Heart left ventricle (tissue), 16 donors: ENCODE results near the gene LFNG. TPM values are rescaled to one million over a fixed set of nuclear protein-coding genes. Genes with fewer than 3 reads are reported as not detected.
A peak's percentile ranks its signal among the peaks of the same experiment; 100 is the strongest.

Experiments used
- ATAC-seq, 4 donors: fragments of 200-7000 bp; cut with Tn5 transposase; one replicate each; pipeline ENCODE4 v1.9.1; 2020 to 2022; ENCODE audit warnings: moderate library complexity in 4 of 4, mild to moderate bottlenecking in 3 of 4, moderate number of reproducible peaks in 1 of 4
- DNase-seq, 5 donors: peaks; one replicate each; pipeline ENCODE4 v3.0.0-alpha.2; 2020
- H3K27ac ChIP-seq, 12 donors: fragments of 200-600 bp; sonication (generic) in 4 of 12; one replicate each; pipeline versions ENCODE4 v1.5.0 to v1.8.0; 2016 to 2022; ENCODE audit warnings: mild to moderate bottlenecking in 2 of 12
- H3K27me3 ChIP-seq, 9 donors: fragments of 200-600 bp; sonication (generic) in 2 of 9; one replicate each; pipeline versions ENCODE4 v1.5.1 to v1.8.0; 2016 to 2022; ENCODE audit warnings: mild to moderate bottlenecking in 3 of 9
- H3K36me3 ChIP-seq, 9 donors: fragments of 200-600 bp; sonication (generic) in 2 of 9; one replicate each; pipeline versions ENCODE4 v1.5.0 to v1.8.0; 2018 to 2022; ENCODE audit warnings: mild to moderate bottlenecking in 2 of 9
- H3K4me1 ChIP-seq, 12 donors: fragments of 200-600 bp; sonication (generic) in 4 of 12; one replicate each; pipeline versions ENCODE4 v1.5.0 to v1.8.0; 2016 to 2022; ENCODE audit warnings: mild to moderate bottlenecking in 3 of 12
- H3K4me3 ChIP-seq, 12 donors: fragments of 200-600 bp; sonication (generic) in 4 of 12; one replicate each; pipeline versions ENCODE4 v1.5.0 to v1.8.0; 2017 to 2022; ENCODE audit warnings: mild to moderate bottlenecking in 9 of 12, moderate library complexity in 4 of 12
- H3K9me3 ChIP-seq, 12 donors: fragments of 200-600 bp; sonication (generic) in 4 of 12; one replicate each; pipeline versions ENCODE4 v1.5.0 to v1.8.0; 2016 to 2022; ENCODE audit warnings: mild to moderate bottlenecking in 1 of 12
- CTCF ChIP-seq, 12 donors: fragments of 200-600 bp; sonication (generic) in 4 of 12; IDR thresholded peaks; one replicate each; pipeline versions ENCODE4 v1.5.0 to v1.8.0; 2018 to 2022; ENCODE audit warnings: antibody characterized with exemption in 12 of 12, mild to moderate bottlenecking in 5 of 12
- POLR2A ChIP-seq, 2 donors: fragments of 450-650 bp; IDR thresholded peaks; one replicate each; pipeline ENCODE4 v1.6.1; 2017; ENCODE audit warnings: antibody characterized with exemption in 2 of 2, mild to moderate bottlenecking in 2 of 2, moderate library complexity in 2 of 2
- WGBS, 4 donors: extraction: QIAGEN DNeasy Blood & Tissue Kit in 2 of 4; methylation state at CpG; one replicate each; pipeline versions ENCODE4 v1.1.5 to v1.1.7; 2013 to 2018; 5-methylcytosine and 5-hydroxymethylcytosine counted together
- intact Hi-C, 10 donors: fragments of 100-400 bp; cut with DNase I; formaldehyde crosslinking; loops; one replicate each; pipeline versions ENCODE4 v1.11.1 to v1.14.2; 2022
- polyA plus RNA-seq, 2 donors: library from polyadenylated mRNA; stranded (reverse); fragments of 200-250 nt; gene quantifications; one replicate each; pipeline ENCODE4 v1.2.3, GENCODE V29; 2013
- total RNA-seq, 9 donors: library from RNA; depleted of rRNA in 2 of 9; stranded (reverse); fragments of >200 nt in 2 of 9; fragmentation: NEBNext Ultra II Directional in 3 of 9; extraction: Animal tissue kit (Norgen Biotek cat#: 25700) in 3 of 9; gene quantifications; one replicate each; pipeline versions ENCODE4 v1.1.0 to v1.2.4, GENCODE V29; 2016 to 2023
- donor health status: ischemic (EF 13 %, LVEDD 7.1; RV severe dilation, severe dysfunction).
- donor health status: healthy with polysubstance abuse.
- donor health status: DM: no; HTN: yes; CAD: no.
- donor health status: DM: no; HTN: no; CAD: no.
- donor health status: ischemic (EF 25% LVEDD 6.9; RV normal size, moderate dysfunction).
- donor health status: ischemic (EF 25% LVEDD 5.7; RV mildly dilated, moderate dysfunction).
- donor health status: healthy.
- donor health status: DM: yes; HTN: yes; CAD: no.
- donor health status: ischemic (EF 35%, LVEDD 5.7; RV mildly dilated, moderate dysfunction).
- donor health status: nonischemic (EF 11% LVEDD 7.7; RV severe dilation, severe dysfunction).
- donor health status: DM: yes; HTN: yes; CAD: no.
- donor health status: PGD.
- donor health status: ischemic (EF 29% LVEDD 5.4; RV normal size, mild dysfunction).
- donor health status: nonischemic (EF 23%, LVEDD 6.1; RV moderate dilation, normal function).

LFNG gene
- total and polyA plus RNA-seq, 11 donors: 3.1 to 22.8 (median 7.6) TPM

- peaks cover 14 to 49% (median 38%) of the 10 kb centered on the region in 12 donors for H3K4me1 ChIP-seq
- peak; percentile 43 to 62 (median 50) for ATAC-seq
- H3K9me3 ChIP-seq: peaks cover 0 to 9% (median 7%) of the 10 kb centered on the region in 12 donors
- peak overlapping the region in 11 of 12 donors; percentile 10 to 78 (median 61) for H3K27ac ChIP-seq
- TF ChIP-seq CTCF (IDR thresholded peaks at IDR 0.05) (no peak), POLR2A (IDR thresholded peaks at IDR 0.05) (no peak)
- intact Hi-C loops: loop anchor here in 2 of 10 donors (5.0 to 10.0 kb wide), 2 partner anchors 35 to 67 kb away; partner anchors contain the start of genes BRAT1 (in 1 of the 2) and IQCE (in 1 of the 2)
- 21 to 34% (median 27%) methylated on average over 5 to 14 of the region's 14 CpGs for WGBS, 4 donors
- H3K4me3 ChIP-seq: no peak overlapping the region
- H3K27me3 ChIP-seq: no peaks in the 10 kb centered on the region
- DNase-seq: peak; percentile 65 to 83 (median 77)
- no peaks in the 10 kb centered on the region for H3K36me3 ChIP-seq
Measured at GRCh38 chr7:2487586-2488271, 31.8 kb upstream of the LFNG start.

GRCh38 chr7:2488272-2488645 is 31.3 kb upstream of the LFNG start:
- Histone ChIP-seq H3K4me3 (no peak overlapping the region), H3K36me3 (no peaks in the 10 kb centered on the region), H3K27ac (peak overlapping the region in 11 of 12 donors; percentile 10 to 78 (median 61)), H3K27me3 (no peaks in the 10 kb centered on the region), H3K4me1 (peaks cover 14 to 54% (median 43%) of the 10 kb centered on the region in 12 donors), H3K9me3 (peaks cover 0 to 3% (median 1%) of the 10 kb centered on the region in 12 donors)
- intact Hi-C loops: loop anchor here in 2 of 10 donors (5.0 to 10.0 kb wide), 2 partner anchors 34 to 67 kb away; partner anchors contain the start of genes BRAT1 (in 1 of the 2) and IQCE (in 1 of the 2)
- 26 to 56% (median 41%) methylated on average over 6 to 8 of the region's 8 CpGs for WGBS, 4 donors
- TF ChIP-seq POLR2A (IDR thresholded peaks at IDR 0.05) (no peak), CTCF (IDR thresholded peaks at IDR 0.05) (no peak)
- DNase-seq (peak in 2 of 5 donors; percentile 62 to 64), ATAC-seq (peak in 3 of 4 donors; percentile 11 to 65 (median 57))

GRCh38 chr7:2488681-2489080 is 30.9 kb upstream of the LFNG start:
- H3K4me3 ChIP-seq: no peak overlapping the region
- H3K27me3 ChIP-seq: no peaks in the 10 kb centered on the region
- H3K36me3 ChIP-seq: no peaks in the 10 kb centered on the region
- WGBS, 4 donors: 25 to 40% (median 32%) methylated on average over 9 of the region's 9 CpGs
- no peak for ATAC-seq
- peak overlapping the region in 11 of 12 donors; percentile 10 to 78 (median 62) for H3K27ac ChIP-seq
- intact Hi-C loops: loop anchor here in 2 of 10 donors (5.0 to 10.0 kb wide), 2 partner anchors 34 to 66 kb away; partner anchors contain the start of genes BRAT1 (in 1 of the 2) and IQCE (in 1 of the 2)
- no peaks in the 10 kb centered on the region for H3K9me3 ChIP-seq
- no peak for TF ChIP-seq POLR2A (IDR thresholded peaks at IDR 0.05)
- no peak for TF ChIP-seq CTCF (IDR thresholded peaks at IDR 0.05)
- peak in 1 of 5 donors; percentile 25 for DNase-seq
- peaks cover 14 to 58% (median 47%) of the 10 kb centered on the region in 12 donors for H3K4me1 ChIP-seq

GRCh38 chr7:2490181-2490651 is 29.4 kb upstream of the LFNG start:
- ATAC-seq (peak in 3 of 4 donors; percentile 12 to 29 (median 13)), DNase-seq (peak in 2 of 5 donors; percentile 31 to 64)
- Histone ChIP-seq H3K36me3 (no peaks in the 10 kb centered on the region), H3K27ac (peak overlapping the region; percentile 15 to 88 (median 70)), H3K4me3 (no peak overlapping the region), H3K9me3 (no peaks in the 10 kb centered on the region), H3K27me3 (no peaks in the 10 kb centered on the region), H3K4me1 (peaks cover 14 to 64% (median 54%) of the 10 kb centered on the region in 12 donors)
- intact Hi-C loops: no loop called here
- TF ChIP-seq CTCF (IDR thresholded peaks at IDR 0.05): no peak
- no peak for TF ChIP-seq POLR2A (IDR thresholded peaks at IDR 0.05)
- WGBS, 4 donors: 40 to 50% (median 42%) methylated on average over 13 of the region's 13 CpGs
